ENCODE measurements around the gene COL23A1.
"Not testable (repeated sequence)": the region's sequence is repeated elsewhere in the genome, so short reads cannot be mapped to it uniquely, and the experiment has no call there.

Gene COL23A1

GRCh38 chr5:178587763-178588611 lies 2.2 kb downstream of the COL23A1 start:
- no peak for DNase-seq

GRCh38 chr5:178586396-178586795 lies 3.8 kb downstream of the COL23A1 start:
- DNase-seq, result no peak

- not testable (repeated sequence) for DNase-seq
Measured at GRCh38 chr5:178585421-178585820, 4.8 kb downstream of the COL23A1 start.

GRCh38 chr5:178583279-178583678 lies 6.9 kb downstream of the COL23A1 start:
- no peak for DNase-seq

- DNase-seq, result no peak
Measured at GRCh38 chr5:178582291-178582690, 7.9 kb downstream of the COL23A1 start.

- DNase-seq, result no peak
Measured at GRCh38 chr5:178581621-178582020, 8.6 kb downstream of the COL23A1 start.

- DNase-seq, result no peak
Measured at GRCh38 chr5:178580271-178580955, 9.8 kb downstream of the COL23A1 start.

GRCh38 chr5:178577944-178578343 lies 12.2 kb downstream of the COL23A1 start:
- DNase-seq, result no peak

GRCh38 chr5:178577376-178577839 lies 12.8 kb downstream of the COL23A1 start:
- DNase-seq, result no peak

- no peak for DNase-seq
Measured at GRCh38 chr5:178576591-178577351, 13.4 kb downstream of the COL23A1 start.

- DNase-seq, result no peak
Measured at GRCh38 chr5:178573216-178573615, 17.0 kb downstream of the COL23A1 start.

GRCh38 chr5:178572617-178573016 lies 17.6 kb downstream of the COL23A1 start:
- DNase-seq, result no peak

- DNase-seq, result no peak
Measured at GRCh38 chr5:178569485-178569884, 20.7 kb downstream of the COL23A1 start.

- no peak for DNase-seq
Measured at GRCh38 chr5:178564811-178565550, 25.2 kb downstream of the COL23A1 start.

GRCh38 chr5:178564397-178564796 lies 25.8 kb downstream of the COL23A1 start:
- no peak for DNase-seq

GRCh38 chr5:178563621-178564020 lies 26.6 kb downstream of the COL23A1 start:
- DNase-seq, result no peak

- DNase-seq, result no peak
Measured at GRCh38 chr5:178561746-178562264, 28.4 kb downstream of the COL23A1 start.

GRCh38 chr5:178560911-178561310 lies 29.3 kb downstream of the COL23A1 start:
- no peak for DNase-seq

GRCh38 chr5:178557416-178557815 lies 32.8 kb downstream of the COL23A1 start:
- no peak for DNase-seq

- no peak for DNase-seq
Measured at GRCh38 chr5:178555771-178556211, 34.4 kb downstream of the COL23A1 start.

GRCh38 chr5:178555005-178555404 lies 35.2 kb downstream of the COL23A1 start:
- DNase-seq, result no peak

GRCh38 chr5:178554311-178554710 lies 35.9 kb downstream of the COL23A1 start:
- no peak for DNase-seq

All from NCI-H1048 (cell line).